GM21717 (cell line): ENCODE results near the gene GRK2.
"Not testable (repeated sequence)": the region's sequence is repeated elsewhere in the genome, so short reads cannot be mapped to it uniquely, and the experiment has no call there.

Experiments used
- ATAC-seq: cut with Tn5 transposase; IDR thresholded peaks from one replicate; pipeline ENCODE4 v1.9.1; 2021; ENCODE audit warnings: mild to moderate bottlenecking, moderate library complexity; ENCODE audit not compliant: unreplicated experiment

GRK2 gene

DNA sequence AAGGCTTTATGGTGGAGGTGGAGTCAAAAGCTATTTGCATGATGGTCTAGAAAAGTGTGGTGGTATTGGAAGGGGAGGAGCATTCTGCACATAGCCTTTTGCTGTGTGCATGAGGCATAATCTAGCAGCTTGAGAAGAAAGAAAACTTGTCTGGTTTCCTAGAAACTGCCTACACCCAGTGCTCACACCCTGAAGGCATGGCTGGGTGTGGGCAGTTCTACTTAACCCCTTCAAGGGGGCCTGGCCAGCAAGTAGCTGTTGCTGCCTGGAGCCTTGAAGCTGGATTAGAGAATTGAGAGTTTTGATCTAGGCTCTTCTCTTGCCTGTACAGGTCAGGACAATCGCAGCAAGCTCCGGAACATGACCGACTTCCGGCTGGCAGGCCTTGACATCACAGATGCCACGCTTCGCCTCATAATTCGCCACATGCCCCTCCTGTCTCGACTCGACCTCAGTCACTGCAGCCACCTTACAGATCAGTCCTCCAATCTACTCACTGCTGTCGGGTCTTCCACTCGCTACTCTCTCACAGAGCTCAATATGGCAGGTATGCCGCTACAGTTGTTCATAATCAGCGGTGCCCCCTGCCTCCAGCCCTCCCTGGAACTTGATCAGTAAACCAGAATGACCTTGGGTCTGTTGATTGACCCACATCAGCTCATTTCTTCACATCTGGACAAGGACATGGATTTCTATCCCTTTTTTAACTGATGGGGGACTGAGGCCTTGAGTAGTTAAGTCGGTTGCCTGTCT lies 12.2 kb upstream of the GRK2 start:
- no peak for ATAC-seq

DNA sequence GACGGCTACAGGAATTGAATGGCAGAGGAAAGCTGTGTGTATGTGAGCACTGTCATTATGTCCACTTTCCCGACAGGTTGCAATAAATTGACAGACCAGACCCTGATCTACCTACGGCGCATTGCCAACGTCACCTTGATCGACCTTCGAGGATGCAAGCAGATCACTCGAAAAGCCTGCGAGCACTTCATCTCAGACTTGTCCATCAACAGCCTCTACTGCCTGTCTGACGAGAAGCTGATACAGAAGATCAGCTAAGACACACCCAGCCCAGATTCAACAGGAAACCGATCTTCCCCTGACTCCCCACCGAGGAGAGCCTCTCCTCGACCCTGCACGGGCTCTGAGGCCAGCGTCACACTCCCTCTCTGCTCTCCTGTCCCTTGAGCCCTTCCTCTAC lies 11.5 kb upstream of the GRK2 start:
- no peak for ATAC-seq

DNA sequence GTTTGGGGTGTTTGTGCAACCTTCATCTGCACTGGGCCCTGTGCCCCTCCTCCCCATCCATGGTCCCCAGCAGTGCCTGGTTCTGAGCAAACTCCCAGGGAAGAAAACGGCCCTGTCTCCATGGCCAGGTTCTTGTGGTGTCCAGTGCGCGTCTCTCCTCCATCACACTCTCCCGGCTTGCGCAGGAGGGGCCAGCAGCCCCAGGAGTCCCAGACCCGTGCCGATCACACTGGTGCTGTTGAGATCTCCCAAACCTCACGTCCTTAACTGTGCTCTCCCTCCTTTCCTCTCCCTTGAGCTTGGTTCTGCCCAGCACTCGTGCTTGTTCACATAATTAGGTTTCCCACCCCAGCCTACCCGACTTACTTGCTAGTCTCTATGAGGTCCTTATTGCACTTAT lies 10.9 kb upstream of the GRK2 start:
- no peak for ATAC-seq

DNA sequence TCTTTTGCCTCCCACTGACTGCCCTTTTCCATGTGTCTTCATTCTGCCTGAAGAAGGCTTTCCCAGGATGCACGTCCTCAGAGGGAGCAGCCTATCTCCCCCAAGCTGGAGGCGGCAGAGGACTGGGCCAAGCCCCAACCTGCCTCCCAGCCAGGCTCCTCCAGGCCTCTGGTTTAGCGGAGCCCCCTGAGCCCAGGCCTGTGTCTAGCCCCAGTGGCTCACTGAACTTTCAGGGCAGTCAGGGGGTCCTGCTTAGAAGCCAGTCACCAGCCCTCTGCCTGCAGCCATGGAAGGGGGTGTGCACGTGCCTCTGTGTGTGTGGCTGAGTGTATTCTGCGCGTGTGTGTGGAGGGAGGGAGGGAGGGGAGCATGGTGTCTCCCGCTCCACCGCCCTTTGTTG lies 10.4 kb upstream of the GRK2 start:
- ATAC-seq: no peak

DNA sequence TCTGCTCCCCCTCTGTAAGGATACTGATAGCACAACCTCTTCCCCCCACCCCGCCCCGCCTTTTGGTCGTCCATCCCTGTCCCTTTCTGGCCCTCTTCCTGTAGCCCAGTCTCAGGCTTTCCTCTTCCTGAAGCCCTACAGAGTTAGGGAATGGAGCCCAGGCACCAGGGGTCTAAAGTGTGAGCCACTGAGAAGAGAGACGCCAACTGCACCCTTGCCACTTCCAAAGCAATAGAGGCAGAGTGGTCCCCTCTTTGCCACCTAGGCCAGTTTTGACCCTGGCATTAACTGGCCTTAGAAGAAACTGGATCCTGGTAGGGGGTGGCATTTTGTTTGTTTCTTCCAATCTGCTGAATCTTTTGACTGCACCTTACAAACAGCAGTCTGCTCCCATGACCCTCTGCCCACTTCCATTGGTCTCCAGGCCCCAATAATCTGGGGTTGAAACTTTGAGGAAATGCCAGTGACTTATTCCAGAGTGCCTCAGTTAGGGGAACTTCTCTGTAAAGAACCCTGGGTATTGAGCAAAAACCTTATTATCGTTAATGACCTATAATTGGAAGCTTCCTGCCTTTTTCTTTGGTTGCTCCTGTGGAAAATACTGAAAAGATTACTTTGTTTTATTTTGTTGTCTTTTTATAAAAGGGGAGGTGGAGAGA lies 9.7 kb upstream of the GRK2 start:
- ATAC-seq: no peak

DNA sequence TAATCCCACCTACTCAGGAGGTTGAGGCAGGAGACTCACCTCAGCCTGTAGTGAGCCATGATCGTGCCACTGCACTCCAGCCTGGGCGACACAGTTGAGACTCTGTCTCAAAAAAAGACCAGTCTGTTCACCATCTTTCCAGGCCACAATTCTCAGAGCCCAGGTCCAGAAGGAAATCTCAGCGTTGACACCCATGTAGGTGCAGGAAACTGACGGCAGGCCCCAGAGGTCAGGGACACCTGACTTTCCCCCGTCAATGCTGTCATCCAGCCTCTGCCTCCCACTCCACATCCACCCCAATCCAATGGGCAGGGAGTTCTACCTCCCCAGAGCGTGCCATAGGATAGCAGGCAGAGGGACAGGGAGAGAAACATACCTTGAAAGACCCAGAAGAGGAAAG lies 5.9 kb upstream of the GRK2 start:
- no peak for ATAC-seq

DNA sequence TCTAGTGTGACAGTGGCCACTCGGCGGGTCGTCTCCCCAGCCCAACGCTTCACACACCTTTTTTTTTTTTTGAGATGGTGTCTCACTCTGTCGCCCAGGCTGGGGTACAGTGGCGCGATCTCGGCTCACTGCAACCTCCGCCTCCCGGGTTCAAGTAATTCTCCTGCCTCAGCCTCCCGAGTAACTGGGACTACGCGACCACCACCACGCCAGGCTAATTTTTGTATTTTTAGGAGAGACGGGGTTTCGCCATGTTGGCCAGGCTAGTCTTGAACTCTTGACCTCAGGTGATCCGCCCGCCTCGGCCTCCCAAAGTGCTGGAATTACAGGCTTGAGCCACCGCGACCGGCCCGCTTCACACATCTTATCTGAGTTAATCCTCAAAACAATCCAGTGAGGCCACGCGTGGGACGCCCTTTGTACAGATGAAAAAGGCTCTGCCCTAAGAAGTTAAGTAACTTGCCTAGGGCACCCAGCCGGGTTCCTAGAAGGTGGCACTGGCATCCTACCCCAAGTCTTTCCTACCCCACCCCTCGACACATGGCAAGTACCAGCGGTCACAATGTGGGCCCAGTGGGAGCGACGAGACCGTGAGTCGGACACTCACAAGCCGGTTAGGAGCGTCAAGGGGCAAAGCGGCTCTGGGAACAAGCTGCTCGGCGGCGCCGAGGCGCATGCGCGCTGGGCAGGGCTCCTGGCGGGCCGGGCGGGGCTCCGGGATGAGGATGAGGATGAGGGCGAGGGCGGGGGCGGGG lies 5.2 kb upstream of the GRK2 start:
- ATAC-seq: not testable (repeated sequence)

DNA sequence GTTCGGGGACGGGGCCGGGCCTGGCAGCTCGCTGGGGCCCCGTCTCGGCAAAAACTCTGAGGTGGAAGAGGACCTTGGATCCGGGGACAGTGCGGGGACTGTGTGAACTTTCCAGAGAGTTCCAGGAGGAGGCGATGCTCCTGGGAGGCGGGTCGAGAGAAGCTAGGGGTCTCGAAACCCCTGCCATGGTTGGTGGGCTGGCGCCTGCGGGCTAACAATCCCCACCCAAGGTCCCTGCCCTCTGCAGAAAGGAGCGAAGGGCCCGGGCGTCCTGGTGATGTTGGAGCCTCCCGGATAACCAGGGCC lies 4.7 kb upstream of the GRK2 start:
- ATAC-seq: no peak

DNA sequence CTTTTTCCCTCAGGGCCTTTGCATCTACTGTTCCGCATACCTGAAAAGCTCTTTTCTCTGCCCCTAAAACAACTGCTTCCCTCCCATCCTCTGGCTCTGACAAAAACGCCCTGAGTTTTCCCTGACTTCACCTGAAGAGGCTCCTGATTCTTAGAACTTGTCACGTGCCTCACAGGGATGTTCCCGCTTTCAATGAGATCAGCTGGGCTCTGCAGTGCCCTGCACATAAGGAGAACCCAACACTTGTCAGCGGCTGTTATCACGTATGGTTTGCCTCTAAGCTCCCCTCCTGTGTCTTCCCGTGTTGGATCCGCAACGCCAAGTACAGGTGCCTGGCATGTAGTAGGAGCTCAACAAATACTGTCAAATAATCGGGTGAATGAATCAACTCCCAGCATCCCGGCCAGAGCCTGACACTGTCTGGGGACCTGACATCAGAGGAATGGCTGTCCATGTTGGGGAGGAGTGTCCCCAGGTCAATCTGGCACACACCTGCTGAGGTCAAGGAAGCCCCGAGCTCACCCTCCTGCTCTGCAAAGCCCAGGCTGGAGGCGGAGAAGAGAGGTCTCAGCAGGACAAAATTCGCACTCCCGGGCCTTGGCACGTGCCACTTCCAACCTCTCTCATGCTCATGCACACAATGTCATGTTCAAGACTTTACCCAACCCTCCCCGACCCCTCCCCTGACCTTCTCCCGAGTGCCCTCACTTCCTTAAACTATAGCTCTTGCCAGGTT lies 4.2 kb upstream of the GRK2 start:
- ATAC-seq: no peak

DNA sequence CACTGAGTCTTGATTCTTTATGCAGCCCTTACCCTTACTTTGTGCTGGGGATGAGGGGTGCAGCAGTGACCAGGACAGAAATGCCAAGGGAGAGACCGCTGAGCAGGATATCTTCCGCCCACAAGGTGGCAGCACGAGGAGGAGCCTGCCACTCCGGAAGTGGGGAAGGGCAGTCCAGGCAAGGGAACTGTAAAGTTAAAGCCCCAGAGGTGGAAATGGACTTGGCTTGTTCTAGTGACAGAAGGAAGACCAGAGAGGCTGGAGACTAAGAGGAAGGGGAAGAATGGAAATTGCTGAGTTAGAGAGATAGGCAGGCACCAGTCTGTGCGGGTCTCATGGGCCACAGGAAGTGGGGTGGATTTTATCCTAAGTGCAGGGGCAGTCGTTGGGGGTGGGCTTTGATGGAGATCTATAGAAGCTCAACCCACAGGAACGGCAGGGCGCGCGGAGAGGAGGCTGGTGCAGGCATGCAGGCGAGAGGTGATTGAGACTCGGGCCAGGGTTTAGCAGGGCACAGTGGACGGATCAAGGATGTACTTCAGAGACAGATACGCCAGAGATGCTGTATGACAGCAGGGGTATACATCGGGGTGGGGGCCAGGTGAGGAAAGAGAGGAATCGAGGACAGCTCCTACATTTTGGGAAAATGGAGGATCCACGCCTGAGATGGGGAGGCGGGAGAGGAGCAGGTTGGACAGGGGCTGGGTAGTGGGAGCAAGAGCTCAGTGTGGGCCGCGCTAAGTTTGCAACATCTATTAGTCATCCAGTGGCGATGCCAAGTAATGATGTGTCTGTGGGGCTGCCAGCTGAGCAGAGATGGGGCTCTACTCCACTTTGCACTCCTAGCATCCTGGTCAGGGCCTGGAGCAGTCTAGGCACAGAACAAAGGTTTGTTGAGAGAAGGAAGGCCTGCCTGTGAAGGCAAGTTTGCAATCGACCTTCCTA lies 3.3 kb upstream of the GRK2 start:
- peak; percentile 34 for ATAC-seq

DNA sequence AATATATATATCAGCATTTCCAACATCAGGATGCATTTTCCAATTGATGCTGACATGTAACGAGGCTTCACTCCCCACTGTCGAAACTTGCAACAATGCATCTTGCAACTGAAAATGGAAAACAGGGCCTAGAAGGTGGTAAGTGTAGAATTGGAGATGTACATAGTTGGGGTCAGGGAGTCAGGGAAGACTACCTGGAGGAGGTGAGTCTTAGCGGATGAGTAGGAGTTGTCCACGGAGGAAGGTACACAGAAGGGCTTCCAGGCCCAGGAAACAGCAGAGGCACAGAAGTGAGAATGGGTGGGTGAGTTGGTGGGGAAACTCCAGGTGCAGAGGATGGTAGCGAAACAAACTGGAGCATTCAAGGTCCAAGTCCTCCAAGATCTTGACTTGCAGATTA lies 2.0 kb upstream of the GRK2 start:
- ATAC-seq: no peak

DNA sequence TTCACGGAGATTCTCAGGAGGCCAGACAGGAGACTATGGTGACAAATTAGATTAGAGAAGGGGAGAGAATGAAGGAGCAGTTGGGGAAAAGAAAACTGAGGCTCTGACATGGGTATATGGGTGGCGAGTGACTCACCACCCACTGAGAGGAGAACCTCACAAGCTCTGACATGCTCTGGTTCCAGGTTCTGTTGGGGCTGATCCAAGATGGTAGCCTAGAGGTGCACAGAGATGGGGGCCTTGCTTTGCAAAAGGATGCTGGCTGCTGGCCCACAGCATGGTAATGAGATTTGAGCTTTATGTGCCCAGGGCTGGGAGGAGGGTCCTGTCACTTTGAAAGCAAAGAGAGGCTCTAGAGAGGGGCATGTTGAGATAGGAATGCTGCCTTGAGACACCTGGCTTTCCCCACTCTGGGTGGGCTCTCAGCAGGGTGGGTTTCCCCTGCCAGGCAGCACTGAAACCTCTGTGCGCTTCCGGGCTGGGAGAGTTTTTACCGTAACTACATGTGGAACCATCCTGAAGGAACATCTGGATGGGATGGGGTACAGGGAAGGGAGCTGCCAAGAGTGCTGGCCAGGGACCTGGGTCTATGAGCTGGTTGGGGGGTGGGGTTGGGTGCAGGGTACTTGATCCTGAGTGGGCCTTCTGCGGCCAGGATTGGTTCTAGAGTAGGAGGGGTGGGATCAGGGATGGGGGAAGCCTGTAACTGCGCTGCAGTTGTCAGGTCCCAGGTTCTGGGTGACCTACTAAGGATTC lies 1.2 kb upstream of the GRK2 start:
- no peak for ATAC-seq

DNA sequence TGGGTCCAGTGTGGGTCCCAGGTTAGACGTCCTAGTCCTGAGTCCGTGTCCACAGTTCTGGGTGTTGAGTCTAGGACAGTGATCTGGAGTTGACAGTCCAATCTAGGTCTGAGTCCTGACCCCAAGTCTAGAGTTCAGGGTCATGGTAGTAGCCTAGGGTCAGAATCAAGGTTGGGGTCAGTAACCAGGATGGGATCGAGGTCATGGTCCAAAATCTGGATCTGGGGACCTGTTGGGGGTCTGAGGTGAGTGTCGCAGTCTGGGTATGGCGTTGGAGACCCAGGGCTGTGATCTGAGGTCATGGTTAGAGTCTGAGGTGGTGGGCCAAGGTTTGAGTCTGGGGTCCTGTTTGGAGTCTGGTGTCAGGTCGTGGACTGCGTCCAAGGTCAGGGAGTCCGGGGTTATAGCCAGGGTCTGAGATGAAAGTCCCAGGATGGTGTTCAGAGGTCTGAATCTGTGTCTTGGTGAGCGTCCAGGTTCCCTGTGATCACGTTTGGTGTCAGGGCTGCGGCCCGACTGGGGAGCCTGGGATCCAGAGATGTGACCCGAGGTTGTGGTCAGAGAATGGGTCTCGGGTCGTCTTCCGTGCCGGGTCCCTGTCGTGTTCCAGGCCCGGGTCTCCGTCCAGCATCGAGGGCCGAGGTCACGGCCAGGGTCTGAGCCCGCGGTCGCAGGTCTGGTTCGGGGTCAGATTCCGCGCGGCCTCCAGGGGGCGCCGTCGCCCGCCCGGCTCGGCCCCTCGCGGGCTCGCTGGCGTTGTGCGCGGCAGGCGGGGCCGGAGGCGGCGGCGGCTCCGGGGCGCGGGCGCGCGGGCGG lies 432 bp upstream of the GRK2 start:
- no peak for ATAC-seq

DNA sequence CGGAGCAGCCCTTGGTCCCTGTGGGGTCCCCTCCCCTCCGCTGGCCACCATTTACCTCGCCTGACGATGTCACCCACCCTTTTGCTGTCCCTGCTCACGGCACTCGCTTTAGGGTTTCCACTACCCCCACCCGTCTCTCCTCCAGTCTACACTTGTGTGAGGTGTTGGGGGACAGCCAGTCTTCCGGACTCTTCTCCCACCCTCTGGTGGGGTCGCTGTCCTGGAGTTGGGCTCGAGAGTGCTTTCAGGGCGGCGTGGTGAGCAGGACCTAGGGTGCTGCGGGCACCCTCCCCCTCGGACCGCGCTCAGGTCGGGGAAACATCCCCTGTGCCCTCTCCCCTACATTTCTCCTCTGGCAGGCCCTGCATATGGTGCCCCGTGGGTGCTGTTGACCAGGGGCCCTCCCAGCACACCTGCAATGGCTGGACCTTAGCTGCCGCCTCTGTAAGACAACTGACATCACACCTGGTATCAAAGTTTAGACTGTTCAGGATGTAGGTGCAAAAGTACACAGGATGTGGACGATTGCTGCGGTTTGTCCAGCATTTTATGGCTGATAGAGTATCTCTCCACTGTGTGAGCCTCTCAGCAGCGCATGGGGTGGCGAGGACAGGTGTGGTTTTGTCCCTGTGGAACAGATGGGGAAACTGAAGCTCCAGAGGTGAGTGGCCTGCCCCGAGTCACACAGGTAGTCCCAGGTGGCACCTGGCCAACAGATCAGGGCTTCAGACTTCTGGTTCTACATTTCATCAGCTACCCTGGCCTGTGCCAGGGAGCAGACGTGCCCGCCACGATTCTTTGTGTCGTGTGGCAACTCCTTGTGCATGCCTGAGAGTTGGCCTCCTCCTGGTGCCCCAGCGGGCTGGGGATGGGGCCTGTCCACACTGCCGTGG lies 1.2 kb downstream of the GRK2 start:
- ATAC-seq: no peak

DNA sequence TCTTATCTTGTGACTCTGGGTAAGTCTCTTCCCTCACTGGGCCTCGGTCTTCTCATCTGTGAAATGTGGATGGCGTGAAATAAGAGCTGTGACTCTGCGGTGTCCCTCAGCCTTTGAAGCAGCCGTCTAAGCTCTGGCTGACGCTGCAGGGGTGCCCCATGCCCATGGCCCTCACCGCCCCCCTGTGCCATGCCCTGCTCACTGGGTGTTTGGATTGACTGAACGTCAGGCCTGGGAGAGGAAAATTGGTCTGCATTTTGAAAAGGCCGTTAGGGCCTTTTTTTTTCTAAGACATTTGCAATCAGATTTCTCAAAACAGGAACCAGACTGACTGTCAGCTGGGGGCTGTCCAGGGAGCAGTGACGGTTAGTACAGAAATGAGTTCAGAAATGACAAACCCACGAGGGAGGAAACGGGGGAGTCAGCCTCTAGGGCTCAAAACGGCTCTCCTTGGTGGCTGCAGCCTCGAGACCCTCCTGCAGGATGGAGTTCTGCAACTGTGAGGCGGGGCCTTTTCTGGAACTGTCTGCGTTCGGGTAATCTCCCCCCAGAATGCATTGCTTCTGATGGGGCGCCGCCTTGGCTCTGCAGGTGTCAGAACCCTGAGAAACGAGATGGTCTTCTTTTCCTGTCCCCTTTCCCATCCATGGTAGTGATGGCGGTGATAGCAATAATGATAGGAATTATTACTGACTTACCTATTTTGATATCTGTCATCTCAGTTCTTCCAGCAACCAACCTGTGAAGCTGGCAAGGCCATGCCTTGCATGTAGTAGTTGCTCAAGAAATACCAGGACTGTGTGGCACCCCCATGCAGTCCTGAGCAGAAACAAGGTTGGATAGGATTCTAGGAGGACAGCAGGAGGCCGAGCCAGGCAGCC lies 2.0 kb downstream of the GRK2 start:
- peak; percentile 36 for ATAC-seq

DNA sequence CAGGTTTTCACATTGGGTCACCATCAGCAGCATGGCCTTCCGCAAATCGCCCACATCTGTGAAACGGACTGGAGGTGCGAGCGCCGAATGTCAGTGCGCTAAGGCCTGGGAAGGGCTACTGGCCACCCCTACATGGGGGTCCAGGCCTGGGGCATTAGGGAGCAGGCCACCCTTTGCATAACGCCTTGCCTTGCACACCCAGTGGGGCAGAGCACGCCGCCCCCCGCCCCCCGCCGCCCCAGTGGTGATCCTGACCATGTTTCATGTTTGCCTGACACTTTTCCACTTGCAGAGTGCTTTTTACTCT lies 2.6 kb downstream of the GRK2 start:
- ATAC-seq: no peak
